ENCODE results near the gene ITGB4.

The ITGB4 gene

GRCh38 chr17:75731716-75732498, 10.6 kb downstream of the ITGB4 start:
- no peak for DNase-seq (ENCODE audit: low read depth)

DNA sequence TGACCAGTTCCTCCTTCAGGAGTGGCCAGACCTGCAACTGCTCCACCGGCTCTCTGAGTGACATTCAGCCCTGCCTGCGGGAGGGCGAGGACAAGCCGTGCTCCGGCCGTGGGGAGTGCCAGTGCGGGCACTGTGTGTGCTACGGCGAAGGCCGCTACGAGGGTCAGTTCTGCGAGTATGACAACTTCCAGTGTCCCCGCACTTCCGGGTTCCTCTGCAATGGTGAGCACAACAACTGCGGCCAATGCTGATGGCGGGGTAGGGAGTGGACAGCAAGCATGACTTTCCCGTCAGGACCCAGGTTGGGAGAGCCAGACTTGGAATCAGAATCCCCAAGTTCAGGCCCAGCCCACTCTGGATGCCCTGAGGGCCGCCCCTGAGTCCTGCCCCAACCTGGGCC, 12.2 kb downstream of the ITGB4 start:
- DNase-seq (ENCODE audit: low read depth): no peak

GRCh38 chr17:75734674-75735294, 13.5 kb downstream of the ITGB4 start:
- DNase-seq (ENCODE audit: low read depth): no peak

- no peak for DNase-seq (ENCODE audit: low read depth)
Measured at GRCh38 chr17:75736173-75736835, 15.0 kb downstream of the ITGB4 start.

DNA sequence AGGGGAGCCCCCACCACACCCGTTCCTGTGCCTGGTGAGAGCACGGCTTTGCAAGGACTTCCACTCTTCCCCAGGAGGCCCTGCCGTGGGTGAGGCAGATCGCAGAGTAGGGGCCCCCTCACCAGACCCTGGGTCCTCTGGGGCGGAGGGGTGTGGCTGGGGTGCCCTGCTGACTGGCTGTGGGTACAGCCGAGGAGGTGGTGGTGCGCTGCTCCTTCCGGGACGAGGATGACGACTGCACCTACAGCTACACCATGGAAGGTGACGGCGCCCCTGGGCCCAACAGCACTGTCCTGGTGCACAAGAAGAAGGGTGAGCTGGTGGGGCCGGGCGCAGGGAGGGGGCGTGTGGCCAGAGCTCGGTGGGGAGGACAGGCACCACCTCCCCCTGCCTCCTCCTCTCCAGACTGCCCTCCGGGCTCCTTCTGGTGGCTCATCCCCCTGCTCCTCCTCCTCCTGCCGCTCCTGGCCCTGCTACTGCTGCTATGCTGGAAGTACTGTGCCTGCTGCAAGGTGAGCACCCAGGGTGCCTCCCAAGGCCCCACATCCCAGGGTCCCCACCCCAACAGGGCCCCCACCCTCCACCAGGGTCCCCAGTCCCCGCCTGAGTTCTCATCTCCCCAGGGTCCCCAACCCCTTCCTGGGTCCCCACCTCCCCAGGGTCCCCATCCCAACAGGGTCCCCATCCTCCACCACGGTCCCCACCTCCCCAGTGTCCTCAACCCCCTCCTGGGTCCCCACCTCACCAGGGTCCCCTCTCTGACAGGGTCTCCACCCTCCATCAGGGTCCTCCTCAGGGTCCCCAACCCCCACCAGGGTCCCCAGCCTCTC, 16.1 kb downstream of the ITGB4 start:
- no peak for DNase-seq (ENCODE audit: low read depth)

GRCh38 chr17:75738218-75738802, 17.1 kb downstream of the ITGB4 start:
- DNase-seq (ENCODE audit: low read depth): no peak

DNA sequence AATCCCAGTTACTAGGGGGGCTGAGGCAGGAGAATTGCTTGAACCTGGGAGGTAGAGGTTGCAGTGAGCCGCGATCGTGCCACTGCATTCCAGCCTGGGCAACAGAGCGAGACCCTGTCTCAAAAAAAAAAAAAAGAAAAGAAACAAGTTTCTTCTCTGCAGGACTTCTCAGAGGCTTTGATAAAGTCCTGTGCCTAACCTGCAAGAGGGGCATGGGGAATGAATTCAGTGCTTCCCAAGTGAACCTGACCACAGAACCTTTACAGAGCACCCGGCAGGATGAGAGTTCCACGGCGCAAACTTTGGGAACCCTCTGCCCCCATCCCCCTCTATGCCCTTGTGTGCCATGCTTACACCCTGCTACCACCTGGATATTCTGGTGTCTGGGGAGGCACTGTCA, 17.9 kb downstream of the ITGB4 start:
- DNase-seq (ENCODE audit: low read depth): no peak

- DNase-seq (ENCODE audit: low read depth): no peak
Measured at GRCh38 chr17:75739801-75740200, 18.5 kb downstream of the ITGB4 start.

GRCh38 chr17:75740215-75740614, 19.0 kb downstream of the ITGB4 start:
- no peak for DNase-seq (ENCODE audit: low read depth)

- DNase-seq (ENCODE audit: low read depth): no peak
Measured at GRCh38 chr17:75740631-75741077, 19.4 kb downstream of the ITGB4 start.

DNA sequence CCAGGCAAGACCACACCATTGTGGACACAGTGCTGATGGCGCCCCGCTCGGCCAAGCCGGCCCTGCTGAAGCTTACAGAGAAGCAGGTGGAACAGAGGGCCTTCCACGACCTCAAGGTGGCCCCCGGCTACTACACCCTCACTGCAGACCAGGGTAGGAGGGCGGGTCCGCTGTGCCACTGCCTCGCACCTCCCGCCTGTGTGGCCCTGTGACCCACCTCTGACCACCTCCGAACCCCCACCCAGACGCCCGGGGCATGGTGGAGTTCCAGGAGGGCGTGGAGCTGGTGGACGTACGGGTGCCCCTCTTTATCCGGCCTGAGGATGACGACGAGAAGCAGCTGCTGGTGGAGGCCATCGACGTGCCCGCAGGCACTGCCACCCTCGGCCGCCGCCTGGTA, 21.1 kb downstream of the ITGB4 start:
- DNase-seq (ENCODE audit: low read depth): no peak

DNA sequence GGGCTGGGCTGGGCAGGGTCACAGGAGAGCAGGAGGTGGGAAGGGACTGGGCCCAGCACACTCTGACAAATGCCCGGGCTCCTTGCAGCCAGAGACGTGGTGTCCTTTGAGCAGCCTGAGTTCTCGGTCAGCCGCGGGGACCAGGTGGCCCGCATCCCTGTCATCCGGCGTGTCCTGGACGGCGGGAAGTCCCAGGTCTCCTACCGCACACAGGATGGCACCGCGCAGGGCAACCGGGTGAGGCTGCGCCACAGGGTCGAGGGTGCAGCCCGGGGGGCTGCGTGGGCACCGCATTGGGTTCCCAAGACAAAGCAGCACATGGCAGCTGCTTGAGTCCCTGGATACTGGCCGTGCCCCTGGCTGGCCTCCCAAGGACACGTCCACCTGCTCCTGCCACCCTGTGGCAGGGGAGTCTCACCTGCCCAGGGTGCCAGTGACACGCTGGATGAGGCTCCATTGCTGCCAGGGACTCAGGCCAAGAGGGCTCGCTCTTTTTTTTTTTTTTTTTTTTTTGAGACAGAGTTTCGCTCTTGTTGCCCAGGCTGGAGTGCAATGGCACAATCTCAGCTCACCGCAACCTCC, 22.5 kb downstream of the ITGB4 start:
- no peak for DNase-seq (ENCODE audit: low read depth)

DNA sequence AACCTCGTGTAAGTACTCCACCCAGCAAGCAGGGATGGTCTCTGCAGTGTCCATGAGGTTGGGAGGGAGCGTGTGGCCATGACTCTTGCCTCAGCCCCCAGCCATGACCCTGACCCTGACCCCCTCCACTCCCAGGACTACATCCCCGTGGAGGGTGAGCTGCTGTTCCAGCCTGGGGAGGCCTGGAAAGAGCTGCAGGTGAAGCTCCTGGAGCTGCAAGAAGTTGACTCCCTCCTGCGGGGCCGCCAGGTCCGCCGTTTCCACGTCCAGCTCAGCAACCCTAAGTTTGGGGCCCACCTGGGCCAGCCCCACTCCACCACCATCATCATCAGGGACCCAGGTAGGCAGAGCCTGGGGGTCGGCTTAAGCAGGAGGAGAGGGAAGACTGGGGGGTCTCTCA, 27.4 kb downstream of the ITGB4 start:
- DNase-seq (ENCODE audit: low read depth): no peak

GRCh38 chr17:75749545-75750389, 28.5 kb downstream of the ITGB4 start:
- DNase-seq (ENCODE audit: low read depth): peak; percentile 86

- DNase-seq (ENCODE audit: low read depth): no peak
Measured at GRCh38 chr17:75750661-75751423, 29.6 kb downstream of the ITGB4 start.

- no peak for DNase-seq (ENCODE audit: low read depth)
Measured at GRCh38 chr17:75751676-75752404, 30.6 kb downstream of the ITGB4 start.

- DNase-seq (ENCODE audit: low read depth): no peak
Measured at GRCh38 chr17:75752405-75752709, 31.1 kb downstream of the ITGB4 start.

DNA sequence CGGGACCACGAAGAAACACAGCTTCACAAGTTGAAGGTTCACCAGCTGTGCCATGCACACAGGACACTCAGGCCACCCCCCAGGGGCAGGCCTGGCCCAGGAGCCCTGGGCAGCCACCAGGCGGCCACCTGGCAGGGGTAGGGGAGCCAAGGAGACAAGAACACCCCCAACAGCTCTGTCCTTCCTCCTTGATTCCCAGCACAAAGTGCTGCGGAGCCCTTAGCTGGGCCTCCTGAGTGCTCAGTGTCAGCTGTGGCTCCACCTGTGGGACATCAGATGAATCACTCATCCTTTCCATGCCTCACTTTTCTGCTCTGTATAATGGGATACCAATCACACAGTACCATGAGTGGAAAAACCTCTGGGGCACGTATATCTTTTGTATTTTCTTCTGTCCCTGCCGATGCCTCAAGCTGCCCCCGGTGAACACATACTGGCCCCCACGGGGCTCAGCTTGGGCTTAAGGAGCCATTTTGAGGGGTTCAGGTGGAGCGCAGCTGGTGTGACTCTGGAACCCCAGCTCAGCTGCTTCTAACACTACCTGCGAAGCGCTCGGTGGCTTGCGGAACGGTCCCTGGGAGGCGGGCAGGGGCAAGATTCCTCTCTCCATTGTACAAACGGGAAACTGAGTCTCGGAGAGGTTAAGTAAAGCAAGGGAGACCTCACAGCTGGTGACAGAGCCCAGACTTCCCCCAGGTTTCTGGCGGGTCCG, 31.7 kb downstream of the ITGB4 start:
- DNase-seq (ENCODE audit: low read depth): no peak
